IPS-18a (cell line): ENCODE data around the gene NOMO2.
"Not testable (repeated sequence)": the region's sequence is repeated elsewhere in the genome, so short reads cannot be mapped to it uniquely, and the experiment has no call there.

Experiments used
- H3K27ac ChIP-seq: one replicate; pipeline ENCODE4 v1.5.1; 2013; ENCODE audit warnings: low read length
- H3K27me3 ChIP-seq: one replicate; pipeline ENCODE4 v1.6.1; 2013; ENCODE audit warnings: mild to moderate bottlenecking, low read length; ENCODE audit not compliant: control insufficient read depth, insufficient read depth
- H3K36me3 ChIP-seq: one replicate; pipeline ENCODE4 v1.6.1; 2013; ENCODE audit warnings: low read depth, low read length; ENCODE audit not compliant: control insufficient read depth
- H3K4me1 ChIP-seq: one replicate; pipeline ENCODE4 v1.6.1; 2013; ENCODE audit warnings: low read depth, low read length; ENCODE audit not compliant: control insufficient read depth
- H3K4me3 ChIP-seq: one replicate; pipeline ENCODE4 v1.5.1; 2013; ENCODE audit warnings: low read length
- H3K9ac ChIP-seq: one replicate; pipeline ENCODE4 v1.6.1; 2013; ENCODE audit warnings: mild to moderate bottlenecking, low read length, moderate library complexity
- H3K9me3 ChIP-seq: one replicate; pipeline ENCODE4 v1.6.1; 2013; ENCODE audit warnings: low read depth, low read length; ENCODE audit not compliant: control insufficient read depth

NOMO2 gene

GRCh38 chr16:18592982-18593381, 31.1 kb upstream of the NOMO2 start:
- not testable (repeated sequence) for H3K4me1 ChIP-seq, H3K27me3 ChIP-seq, H3K9ac ChIP-seq, H3K4me3 ChIP-seq, H3K9me3 ChIP-seq, H3K27ac ChIP-seq, H3K36me3 ChIP-seq

- not testable (repeated sequence) for H3K27ac ChIP-seq, H3K27me3 ChIP-seq, H3K4me3 ChIP-seq, H3K9ac ChIP-seq, H3K4me1 ChIP-seq, H3K9me3 ChIP-seq, H3K36me3 ChIP-seq
Measured at GRCh38 chr16:18591908-18592307, 30.0 kb upstream of the NOMO2 start.

DNA sequence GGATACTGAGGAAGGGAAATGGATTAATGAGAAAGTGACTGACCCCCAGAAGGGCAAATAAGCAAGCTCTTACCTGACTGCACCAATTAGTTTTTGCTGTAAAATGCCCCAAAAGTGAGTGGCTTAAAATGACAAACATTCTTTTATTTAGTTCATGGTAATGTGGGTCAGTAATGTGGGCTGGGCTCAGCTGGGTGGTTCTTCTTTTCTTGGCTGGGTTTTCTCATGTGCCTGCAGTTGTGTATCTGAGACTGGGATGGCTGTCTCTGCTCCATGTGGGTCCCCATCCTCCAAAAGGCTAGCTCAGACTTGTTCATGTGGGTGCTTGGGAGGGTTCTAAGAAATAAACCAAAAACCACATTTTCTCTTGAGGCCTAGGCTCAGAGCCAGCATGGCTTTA, 29.5 kb upstream of the NOMO2 start:
- H3K9me3 ChIP-seq, H3K36me3 ChIP-seq, H3K4me3 ChIP-seq: not testable (repeated sequence)

GRCh38 chr16:18589806-18590205, 27.9 kb upstream of the NOMO2 start:
- H3K9me3 ChIP-seq, H3K4me1 ChIP-seq, H3K4me3 ChIP-seq, H3K27me3 ChIP-seq, H3K36me3 ChIP-seq, H3K9ac ChIP-seq, H3K27ac ChIP-seq: not testable (repeated sequence)

More for the DNA sequence above, 29.5 kb upstream of the NOMO2 start:
- H3K27me3 ChIP-seq, H3K4me1 ChIP-seq, H3K9ac ChIP-seq, H3K27ac ChIP-seq: not testable (repeated sequence)

- not testable (repeated sequence) for H3K4me1 ChIP-seq, H3K4me3 ChIP-seq, H3K27me3 ChIP-seq, H3K36me3 ChIP-seq, H3K9ac ChIP-seq, H3K27ac ChIP-seq, H3K9me3 ChIP-seq
Measured at GRCh38 chr16:18586560-18587540, 25.0 kb upstream of the NOMO2 start.

- not testable (repeated sequence) for H3K4me3 ChIP-seq, H3K9ac ChIP-seq
Measured at GRCh38 chr16:18585789-18586188, 23.9 kb upstream of the NOMO2 start.

DNA sequence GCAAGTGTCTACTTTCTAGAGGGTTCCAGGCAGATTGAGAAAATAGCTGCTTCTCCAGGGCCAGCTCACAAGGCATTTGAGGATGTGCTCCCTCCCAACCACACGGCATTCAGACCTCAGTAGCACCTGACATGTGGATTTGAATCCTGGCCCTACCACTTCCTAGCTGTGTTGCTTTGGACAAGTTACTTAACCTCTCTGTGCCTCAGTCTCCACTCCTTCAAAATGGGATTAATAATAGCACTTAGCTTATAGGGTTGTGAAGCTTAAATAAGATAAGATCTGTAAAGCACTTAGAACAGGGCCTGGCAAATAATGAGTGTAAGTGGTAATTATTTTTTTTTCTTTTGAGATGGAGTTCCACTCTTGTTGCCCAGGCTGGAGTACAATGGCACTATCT, 21.0 kb upstream of the NOMO2 start:
- no peaks in the 10 kb centered on the region for H3K27me3 ChIP-seq
- no peaks in the 10 kb centered on the region for H3K36me3 ChIP-seq
- H3K27ac ChIP-seq: no peak overlapping the region
- H3K9me3 ChIP-seq: no peaks in the 10 kb centered on the region
- H3K4me3 ChIP-seq: no peak overlapping the region
- H3K4me1 ChIP-seq: no peaks in the 10 kb centered on the region
- H3K9ac ChIP-seq: no peak overlapping the region

More at GRCh38 chr16:18585789-18586188, 23.9 kb upstream of the NOMO2 start:
- not testable (repeated sequence) for H3K4me1 ChIP-seq, H3K27me3 ChIP-seq, H3K9me3 ChIP-seq, H3K27ac ChIP-seq, H3K36me3 ChIP-seq

GRCh38 chr16:18580396-18580795, 18.5 kb upstream of the NOMO2 start:
- H3K9me3 ChIP-seq, H3K9ac ChIP-seq, H3K4me3 ChIP-seq, H3K27me3 ChIP-seq, H3K27ac ChIP-seq, H3K36me3 ChIP-seq, H3K4me1 ChIP-seq: not testable (repeated sequence)

- not testable (repeated sequence) for H3K4me1 ChIP-seq, H3K27me3 ChIP-seq, H3K27ac ChIP-seq, H3K9ac ChIP-seq, H3K36me3 ChIP-seq, H3K4me3 ChIP-seq, H3K9me3 ChIP-seq
Measured at GRCh38 chr16:18579261-18579660, 17.4 kb upstream of the NOMO2 start.

DNA sequence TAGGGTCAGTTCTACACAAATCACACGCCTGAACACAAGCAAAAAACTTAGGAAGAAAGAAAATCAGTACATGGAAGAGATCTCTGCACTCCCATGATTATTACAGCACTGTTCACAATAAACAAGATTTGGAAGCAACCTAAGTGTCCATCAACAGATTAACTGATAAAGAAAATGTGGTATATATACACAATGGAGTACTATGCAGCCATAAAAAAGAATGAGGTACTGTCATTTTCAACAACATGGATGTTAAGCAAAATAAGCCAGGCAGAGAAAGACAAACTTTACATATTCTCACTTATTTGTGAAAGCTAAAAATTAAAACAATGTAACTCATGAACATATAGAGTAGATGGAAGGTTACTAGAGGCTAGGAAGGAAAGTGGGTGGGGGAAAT, 16.0 kb upstream of the NOMO2 start:
- not testable (repeated sequence) for H3K27me3 ChIP-seq, H3K36me3 ChIP-seq, H3K27ac ChIP-seq, H3K4me1 ChIP-seq, H3K4me3 ChIP-seq, H3K9ac ChIP-seq, H3K9me3 ChIP-seq

DNA sequence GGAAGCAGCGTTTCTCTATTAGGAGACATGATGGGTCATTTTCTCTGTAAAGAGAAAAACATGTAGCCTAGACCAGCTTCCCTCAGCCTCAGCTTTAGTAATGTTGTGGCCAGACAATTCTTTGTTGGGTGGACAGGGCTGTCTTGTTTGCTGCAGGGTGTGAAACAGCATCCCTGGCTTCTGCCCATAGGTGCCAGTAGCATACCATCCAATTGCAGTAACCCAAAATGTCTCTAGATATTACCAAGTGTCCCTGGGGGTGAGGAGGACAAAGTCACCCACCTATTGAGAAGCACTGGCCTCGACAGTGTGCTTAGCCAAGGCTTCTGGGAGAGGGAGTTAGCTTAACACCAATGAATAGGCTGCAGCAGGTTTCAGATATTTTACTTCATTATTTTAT, 14.0 kb upstream of the NOMO2 start:
- H3K27ac ChIP-seq, H3K9me3 ChIP-seq, H3K9ac ChIP-seq, H3K36me3 ChIP-seq, H3K4me3 ChIP-seq, H3K27me3 ChIP-seq, H3K4me1 ChIP-seq: not testable (repeated sequence)

DNA sequence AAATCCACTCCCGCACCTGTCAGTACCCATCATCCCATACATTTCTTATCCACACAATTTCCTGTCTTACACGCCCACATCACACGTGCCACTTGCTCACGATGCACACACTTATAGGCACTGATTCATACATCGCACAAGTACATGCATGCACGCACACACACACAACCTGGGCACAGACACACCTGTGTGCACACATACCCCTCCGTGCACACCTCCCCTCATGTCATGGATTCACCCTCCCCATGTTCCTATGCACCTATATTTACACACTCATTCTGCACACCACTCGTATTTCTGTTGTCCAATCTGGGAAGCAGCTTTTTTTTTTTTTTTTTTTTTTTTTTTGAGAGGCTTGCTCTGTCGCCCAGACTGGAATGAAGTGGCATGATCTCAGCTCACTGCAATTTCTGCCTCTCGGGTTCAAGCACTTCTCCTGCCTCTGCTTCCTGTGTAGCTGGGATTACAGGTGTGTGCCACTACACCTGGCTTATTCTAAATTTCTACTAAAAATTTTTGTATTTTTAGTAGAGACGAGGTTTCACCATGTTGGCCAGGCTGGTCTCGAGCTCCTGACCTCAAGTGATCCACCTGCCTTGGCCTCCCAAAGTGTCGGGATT, 13.5 kb upstream of the NOMO2 start:
- not testable (repeated sequence) for H3K9me3 ChIP-seq, H3K27ac ChIP-seq, H3K4me1 ChIP-seq, H3K9ac ChIP-seq, H3K27me3 ChIP-seq, H3K4me3 ChIP-seq, H3K36me3 ChIP-seq
